HG03039 (cell line): ENCODE measurements around the gene DMAC2.
"Not testable (repeated sequence)": the region's sequence is repeated elsewhere in the genome, so short reads cannot be mapped to it uniquely, and the experiment has no call there.

ENCODE experiments used
- ATAC-seq: cut with Tn5 transposase; IDR thresholded peaks from one replicate; pipeline ENCODE4 v1.9.1; 2021; ENCODE audit warnings: mild to moderate bottlenecking, moderate library complexity; ENCODE audit not compliant: unreplicated experiment

Gene DMAC2

DNA sequence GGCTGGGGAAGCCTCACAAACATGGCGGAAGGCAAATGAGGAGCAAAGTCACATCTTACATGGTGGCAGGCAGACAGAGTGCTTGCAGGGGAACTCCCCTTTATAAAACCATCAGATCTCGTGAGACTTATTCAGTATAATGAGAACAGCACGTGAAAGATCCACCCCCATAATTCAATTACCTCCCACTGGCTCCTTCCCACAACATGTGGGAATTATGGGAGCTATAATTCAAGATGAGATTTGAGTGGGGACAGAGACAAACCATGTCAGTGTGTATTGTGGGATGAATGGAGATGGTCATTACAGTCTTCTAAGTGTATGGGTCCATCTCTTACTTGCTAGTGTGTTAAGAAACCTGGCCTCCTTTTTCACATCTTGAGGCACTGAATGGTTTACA lies 37.7 kb downstream of the DMAC2 start:
- ATAC-seq = no peak

GRCh38 chr19:41401483-41401882 lies 38.2 kb downstream of the DMAC2 start:
- ATAC-seq = no peak

DNA sequence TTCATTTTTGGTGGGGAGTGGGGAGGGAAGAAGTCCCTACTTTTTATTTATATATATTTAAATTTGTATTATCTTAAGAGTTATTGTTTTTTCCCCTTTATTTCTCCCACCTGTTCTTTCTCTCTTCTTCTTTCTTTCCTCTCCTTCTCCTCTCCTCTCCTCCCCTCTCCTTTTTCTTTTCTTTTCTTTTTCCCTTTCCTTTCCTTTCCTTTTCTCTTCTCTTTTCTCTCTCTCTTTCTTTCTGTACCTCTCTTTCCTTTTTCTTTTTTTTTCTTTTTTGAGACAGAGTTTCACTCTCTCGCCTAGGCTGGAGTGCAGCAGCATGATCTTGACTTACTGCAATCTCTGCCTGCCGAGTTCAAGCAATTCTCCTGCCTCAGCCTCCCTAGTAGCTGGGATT lies 40.2 kb downstream of the DMAC2 start:
- no peak for ATAC-seq

GRCh38 chr19:41399091-41399490 lies 40.6 kb downstream of the DMAC2 start:
- ATAC-seq = no peak

GRCh38 chr19:41398598-41398997 lies 41.1 kb downstream of the DMAC2 start:
- no peak for ATAC-seq

DNA sequence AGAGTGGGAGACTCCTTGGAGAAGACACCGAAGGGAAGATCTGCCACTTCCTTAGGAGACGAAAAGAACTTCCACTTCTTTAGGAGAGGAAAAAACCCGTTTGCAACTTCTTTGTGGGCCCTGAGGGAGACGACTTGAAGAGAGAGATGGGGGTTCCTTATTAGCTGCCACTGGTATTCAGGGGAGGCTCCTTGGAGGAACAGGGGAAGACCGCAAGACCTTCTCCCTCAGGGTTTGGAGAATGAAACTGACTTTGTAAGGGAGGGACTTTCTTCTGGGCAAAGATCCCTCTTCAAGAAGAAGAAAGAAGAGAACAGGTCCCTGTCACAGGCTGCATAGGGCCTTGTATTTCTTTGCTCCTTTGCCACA lies 41.7 kb downstream of the DMAC2 start:
- no peak for ATAC-seq

DNA sequence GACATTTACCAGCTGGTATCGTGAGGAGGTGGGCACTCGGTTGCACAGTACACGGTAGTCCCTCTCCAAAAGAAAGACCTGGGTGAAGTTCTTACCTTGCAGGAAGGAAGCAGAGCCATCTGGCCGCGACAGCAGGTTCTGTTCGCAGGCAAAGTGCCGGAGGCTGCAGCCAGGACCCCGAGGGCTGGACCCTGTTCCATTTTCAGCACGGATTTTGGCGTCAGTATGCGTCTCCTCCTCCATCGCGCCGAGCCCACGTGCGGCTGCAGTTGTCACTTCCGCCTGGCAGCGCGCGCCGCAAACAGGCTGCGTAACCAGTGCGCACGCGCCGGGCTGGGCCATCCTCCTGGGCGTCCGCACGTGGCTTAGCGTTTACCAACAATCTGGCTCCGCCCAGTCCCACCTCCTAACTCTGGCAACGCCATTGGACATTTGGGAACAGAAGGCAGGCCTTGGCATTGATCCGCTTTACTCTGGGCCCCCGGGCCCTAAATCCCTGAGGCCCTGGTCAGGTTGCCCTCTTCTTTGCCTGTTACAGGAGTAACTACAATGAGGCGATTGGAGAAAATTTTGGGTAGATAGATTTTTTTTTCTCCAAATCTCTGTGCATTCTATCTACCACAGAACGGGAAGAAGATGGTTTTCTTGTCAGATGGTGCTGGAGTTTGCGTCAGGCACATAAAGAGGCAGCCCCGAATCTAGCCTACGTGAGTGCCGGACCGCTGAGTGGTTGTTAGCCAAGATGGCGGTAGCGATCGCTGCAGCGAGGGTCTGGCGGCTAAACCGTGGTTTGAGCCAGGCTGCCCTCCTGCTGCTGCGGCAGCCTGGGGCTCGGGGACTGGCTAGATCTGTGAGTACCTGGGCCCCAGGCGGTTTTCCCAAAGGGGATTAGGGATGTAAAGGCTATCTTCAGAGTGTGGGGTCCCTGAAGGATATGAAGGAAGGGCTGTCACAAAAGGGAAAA lies 42.3 kb downstream of the DMAC2 start, which contains the start of the genes BCKDHA and EXOSC5:
Gene BCKDHA (plus strand): TSS at position 733 of the 964 bp plus-strand sequence. CDS start 10 bp downstream, at position 743.
Gene EXOSC5 (minus strand): TSS at position 274 of the 964 bp plus-strand sequence. CDS start 31 bp downstream, at position 243.
- peak; percentile 91 for ATAC-seq

DNA sequence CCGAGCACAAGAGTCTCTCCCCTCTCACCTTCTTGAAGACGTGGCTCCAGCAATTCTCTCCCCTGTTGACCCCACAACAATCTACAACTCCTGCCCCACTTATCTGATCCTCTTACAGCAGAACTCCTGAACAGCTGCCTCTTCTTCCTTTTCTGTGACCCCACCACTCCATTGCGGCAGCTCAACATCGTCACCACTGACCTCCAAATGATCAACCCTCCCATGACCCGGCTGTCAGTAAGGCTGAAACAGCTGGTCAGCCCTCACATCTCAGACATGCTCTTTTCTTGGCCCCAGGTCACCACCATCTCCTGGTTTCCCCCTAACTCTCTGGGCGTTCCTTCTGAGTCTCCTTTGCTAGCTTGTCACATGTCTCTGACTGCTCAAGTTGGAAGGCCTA lies 44.4 kb downstream of the DMAC2 start:
- no peak for ATAC-seq

- ATAC-seq = no peak
Measured at GRCh38 chr19:41392775-41393174, 46.9 kb downstream of the DMAC2 start.

GRCh38 chr19:41391618-41392017 lies 48.1 kb downstream of the DMAC2 start:
- ATAC-seq = no peak

- no peak for ATAC-seq
Measured at GRCh38 chr19:41386442-41386841, 53.3 kb downstream of the DMAC2 start.

- ATAC-seq = no peak
Measured at GRCh38 chr19:41384351-41384750, 55.4 kb downstream of the DMAC2 start.

DNA sequence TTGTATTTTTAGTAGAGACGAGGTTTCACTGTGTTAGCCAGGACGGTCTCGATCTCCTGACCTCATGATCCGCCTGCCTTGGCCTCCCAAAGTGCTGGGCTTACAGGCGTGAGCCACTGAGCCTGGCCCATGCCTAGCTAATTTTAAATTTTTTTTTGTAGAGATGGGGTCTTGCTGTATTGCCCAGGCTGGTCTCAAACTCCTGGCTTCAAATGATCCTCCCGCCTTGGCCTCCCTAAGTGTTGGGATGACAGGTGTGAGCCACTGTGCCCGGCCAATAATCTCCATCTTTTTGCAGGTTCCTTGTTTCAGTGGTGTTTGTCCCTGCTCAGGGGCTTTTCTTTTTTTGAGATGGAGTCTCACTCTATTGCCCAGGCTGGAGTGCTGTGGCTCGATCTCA lies 58.2 kb downstream of the DMAC2 start:
- ATAC-seq = not testable (repeated sequence)
